H1 (cell line): ENCODE measurements around the gene SLC43A1. TPM values are rescaled to one million over a fixed set of nuclear protein-coding genes. Genes with fewer than 3 reads are reported as not detected.

Experiments
- CTCF ChIA-PET: fragments of 300-600 bp; sonication (Branson Sonifier 250); formaldehyde crosslinking; loops from one replicate; lab custom pipeline; 2021; ENCODE audit not compliant: partially characterized antibody; lab: Charles Lee
- POLR2A ChIA-PET: fragments of 300-600 bp; sonication (Branson Sonifier 250); formaldehyde crosslinking; loops from one replicate; lab custom pipeline; 2021; ENCODE audit warnings: inconsistent platforms; ENCODE audit not compliant: partially characterized antibody; lab: Charles Lee
- DNase-seq, 2 experiments: peaks; one replicate each; pipeline versions ENCODE4 v3.0.0 to v3.0.0-alpha.2; 2010 to 2022; ENCODE audit warnings: low spot score in 2 of 2, low read depth in 1 of 2, mixed read lengths in 1 of 2
- FAIRE-seq: peaks from 2 replicates; lab custom pipeline; 2011; peaks lifted over from hg19 to GRCh38; lab: Jason Lieb, UNC
- H2AFZ ChIP-seq: 2 replicates; pipeline ENCODE4 v1.8.1; 2012; ENCODE audit warnings: low read length, inconsistent platforms
- H2AK5ac ChIP-seq: 2 replicates; pipeline ENCODE4 v1.6.1; 2013; ENCODE audit warnings: low read depth, low read length
- H2BK120ac ChIP-seq: replicated peaks from 2 replicates; pipeline ENCODE3; 2013; ENCODE audit warnings: low read depth, low read length, inconsistent platforms
- H2BK12ac ChIP-seq: 2 replicates; pipeline ENCODE4 v1.6.1; 2013; ENCODE audit warnings: low read depth, low read length
- H2BK15ac ChIP-seq: 2 replicates; pipeline ENCODE4 v1.6.1; 2013; ENCODE audit warnings: low read length
- H2BK20ac ChIP-seq: 2 replicates; pipeline ENCODE4 v1.6.1; 2013; ENCODE audit warnings: low read length
- H2BK5ac ChIP-seq: 2 replicates; pipeline ENCODE4 v1.6.1; 2013; ENCODE audit warnings: low read depth, low read length
- H3K14ac ChIP-seq: 2 replicates; pipeline ENCODE4 v1.6.1; 2013; ENCODE audit warnings: inconsistent platforms; ENCODE audit not compliant: insufficient read length
- H3K18ac ChIP-seq: 2 replicates; pipeline ENCODE4 v1.6.1; 2013; ENCODE audit warnings: low read length; ENCODE audit errors: extremely low read depth
- H3K23ac ChIP-seq: 2 replicates; pipeline ENCODE4 v1.6.1; 2013; ENCODE audit warnings: inconsistent platforms; ENCODE audit not compliant: insufficient read length
- H3K23me2 ChIP-seq: 2 replicates; pipeline ENCODE4 v1.6.1; 2013; ENCODE audit warnings: low read depth, low read length
- H3K27ac ChIP-seq: 2 replicates; pipeline ENCODE4 v1.6.1; 2011; ENCODE audit warnings: low read depth, low read length, inconsistent platforms
- H3K27me3 ChIP-seq, 4 experiments: replicated peaks in 1 of 4; 1 replicate in 1 of 4; 2 replicates in 3 of 4; pipeline versions ENCODE4 v1.6.1 to v1.8.1; 2011 to 2013; ENCODE audit warnings: low read length in 3 of 4, mild to moderate bottlenecking in 3 of 4, inconsistent platforms in 2 of 4, mixed read lengths in 2 of 4, moderate library complexity in 1 of 4; ENCODE audit not compliant: control insufficient read depth in 3 of 4, insufficient read depth in 3 of 4; ENCODE audit errors: extremely low read depth in 1 of 4
- H3K36me3 ChIP-seq, 4 experiments: 2 replicates each; pipeline versions ENCODE4 v1.6.1 to v1.8.1; 2011 to 2013; ENCODE audit warnings: mild to moderate bottlenecking in 4 of 4, low read length in 3 of 4, moderate library complexity in 2 of 4, control low read depth in 1 of 4, inconsistent platforms in 1 of 4; ENCODE audit not compliant: insufficient read depth in 4 of 4, control insufficient read depth in 2 of 4
- H3K4ac ChIP-seq: replicated peaks from 2 replicates; pipeline ENCODE3; 2013; ENCODE audit warnings: low read length, low read depth, mixed read lengths, inconsistent platforms; ENCODE audit not compliant: insufficient read length
- H3K4me1 ChIP-seq, 4 experiments: replicated peaks in 1 of 4; 1 replicate in 1 of 4; 2 replicates in 3 of 4; pipeline versions ENCODE4 v1.6.1 to v1.8.1; 2011 to 2013; ENCODE audit warnings: low read length in 3 of 4, inconsistent platforms in 2 of 4, mixed read lengths in 1 of 4; ENCODE audit not compliant: insufficient read depth in 4 of 4, control insufficient read depth in 3 of 4
- H3K4me2 ChIP-seq, 2 experiments: 2 replicates each; pipeline versions ENCODE4 v1.6.1 to v1.8.1; 2011 to 2013; ENCODE audit warnings: low read depth in 2 of 2, low read length in 2 of 2, control low read depth in 1 of 2, inconsistent platforms in 1 of 2, mild to moderate bottlenecking in 1 of 2; ENCODE audit not compliant: insufficient read depth in 1 of 2
- H3K4me3 ChIP-seq, 4 experiments: fragments of 200-600, 300-600 bp in 1 of 4; sonication (generic), shearing (Covaris generic), sonication (Bioruptor Twin) in 1 of 4; 2 replicates each; pipeline versions ENCODE4 v1.5.1 to v1.8.1; 2011 to 2016; ENCODE audit warnings: low read length in 4 of 4, low read depth in 3 of 4, control low read depth in 2 of 4, inconsistent platforms in 2 of 4, mild to moderate bottlenecking in 2 of 4, mixed read lengths in 1 of 4, moderate library complexity in 1 of 4; ENCODE audit not compliant: insufficient read depth in 2 of 4; ENCODE audit errors: extremely low read depth in 1 of 4
- H3K56ac ChIP-seq: replicated peaks from 2 replicates; pipeline ENCODE3; 2013; ENCODE audit warnings: low read depth, mild to moderate bottlenecking, mixed read lengths, low read length, inconsistent platforms; ENCODE audit not compliant: insufficient read length
- H3K79me1 ChIP-seq: 2 replicates; pipeline ENCODE4 v1.6.1; 2013; ENCODE audit warnings: low read depth, low read length, control low read depth
- H3K79me2 ChIP-seq, 2 experiments: 2 replicates each; pipeline versions ENCODE4 v1.6.1 to v1.8.1; 2012 to 2013; ENCODE audit warnings: low read length in 2 of 2, mild to moderate bottlenecking in 2 of 2, inconsistent platforms in 1 of 2; ENCODE audit not compliant: insufficient read depth in 2 of 2, control insufficient read depth in 1 of 2
- H3K9ac ChIP-seq, 4 experiments: replicated peaks in 1 of 4; 1 replicate in 1 of 4; 2 replicates in 3 of 4; pipeline versions ENCODE4 v1.6.1 to v1.8.1; 2011 to 2013; ENCODE audit warnings: low read depth in 3 of 4, low read length in 3 of 4, control low read depth in 2 of 4, mild to moderate bottlenecking in 2 of 4, moderate library complexity in 2 of 4, inconsistent platforms in 1 of 4; ENCODE audit errors: extremely low read depth in 1 of 4
- H3K9me3 ChIP-seq, 2 experiments: 2 replicates each; pipeline versions ENCODE4 v1.6.1 to v1.8.1; 2012 to 2013; ENCODE audit warnings: mild to moderate bottlenecking in 2 of 2, moderate library complexity in 2 of 2, control low read depth in 1 of 2, inconsistent platforms in 1 of 2, low read depth in 1 of 2, low read length in 1 of 2, mixed read lengths in 1 of 2; ENCODE audit not compliant: insufficient read depth in 2 of 2
- H4K20me1 ChIP-seq, 2 experiments: replicated peaks in 1 of 2; 2 replicates each; pipeline versions ENCODE3 to v1.8.1; 2011 to 2013; ENCODE audit warnings: inconsistent platforms in 2 of 2, low read length in 2 of 2, mild to moderate bottlenecking in 1 of 2; ENCODE audit not compliant: insufficient read depth in 2 of 2, control insufficient read depth in 1 of 2
- H4K5ac ChIP-seq: 2 replicates; pipeline ENCODE4 v1.6.1; 2013; ENCODE audit warnings: low read length, low read depth, mixed read lengths, inconsistent platforms; ENCODE audit not compliant: insufficient read length
- H4K8ac ChIP-seq: 2 replicates; pipeline ENCODE4 v1.8.0; 2013; ENCODE audit warnings: mild to moderate bottlenecking, moderate library complexity, low read length, inconsistent platforms; ENCODE audit not compliant: insufficient read depth; ENCODE audit errors: extremely low read depth
- H4K91ac ChIP-seq: replicated peaks from 2 replicates; pipeline ENCODE3; 2013; ENCODE audit warnings: low read length, mixed read lengths, inconsistent platforms; ENCODE audit not compliant: insufficient read length
- BCL11A ChIP-seq, 2 experiments: IDR thresholded peaks; one replicate each; pipeline ENCODE4 v1.6.1; 2011; ENCODE audit warnings: low read depth in 2 of 2, low read length in 2 of 2, mild to moderate bottlenecking in 2 of 2
- CHD1 ChIP-seq: IDR thresholded peaks from 2 replicates; pipeline ENCODE4 v1.6.1; 2012; ENCODE audit warnings: low read depth, low read length, improper control_type of control experiment
- E2F6 ChIP-seq: IDR thresholded peaks from 2 replicates; pipeline ENCODE4 v1.6.1; 2012; ENCODE audit warnings: inconsistent platforms
- EGR1 ChIP-seq: IDR thresholded peaks from 2 replicates; pipeline ENCODE4 v1.6.1; 2011; ENCODE audit warnings: low read depth, low read length, borderline replicate concordance
- PHF8 ChIP-seq: fragments of 200-600 bp; sonication (generic); conservative IDR thresholded peaks from 2 replicates; pipeline ENCODE4 v1.7.1; 2012; ENCODE audit warnings: low read depth, mild to moderate bottlenecking, inconsistent platforms, low read length, moderate library complexity
- POLR2A ChIP-seq, 2 experiments: IDR thresholded peaks; 1 replicate in 1 of 2; 2 replicates in 1 of 2; pipeline ENCODE4 v1.6.1; 2011; ENCODE audit warnings: low read depth in 2 of 2, low read length in 2 of 2, mild to moderate bottlenecking in 2 of 2; ENCODE audit errors: control extremely low read depth in 1 of 2
- SAP30 ChIP-seq: fragments of 300-600 bp; sonication (generic); IDR thresholded peaks from 2 replicates; pipeline ENCODE4 v1.7.1; 2012; ENCODE audit warnings: low read length, moderate library complexity, mild to moderate bottlenecking, inconsistent platforms; ENCODE audit not compliant: insufficient read depth, insufficient replicate concordance
- SP4 ChIP-seq: IDR thresholded peaks from 2 replicates; pipeline ENCODE4 v1.6.1; 2012; ENCODE audit warnings: low read length, inconsistent platforms
- WGBS, 2 experiments: shearing (Covaris generic) in 1 of 2; methylation state at CpG; one replicate each; pipeline versions ENCODE4 v1.1.6 to v1.1.7; 2013 to 2015; ENCODE audit warnings: low lambda C conversion rate in 2 of 2, mixed read lengths in 2 of 2, inconsistent platforms in 1 of 2, low coverage in 1 of 2, missing lambda C conversion rate in 1 of 2; ENCODE audit not compliant: insufficient replicate concordance in 2 of 2, insufficient coverage in 1 of 2, insufficient read length in 1 of 2; ENCODE audit errors: extremely low coverage in 1 of 2, missing lambda C conversion rate in 1 of 2; 5-methylcytosine and 5-hydroxymethylcytosine counted together
- polyA plus RNA-seq, 7 experiments: library from polyadenylated mRNA; depleted of rRNA in 3 of 7; stranded (reverse) in 5 of 7; unstranded in 2 of 7; fragments of >200 nt in 5 of 7; fragments of 200-250 nt in 2 of 7; gene quantifications; 1 replicate in 5 of 7; 2 replicates in 1 of 7; 4 replicates in 1 of 7; pipeline versions ENCODE4 v1.2.1 to v1.2.3, GENCODE V29; 2011 to 2013; ENCODE audit warnings: missing spikeins in 2 of 7, mixed read lengths in 2 of 7
- total RNA-seq: library from RNA; stranded (reverse); fragmentation: NEBNext Ultra II Directional; extraction: Animal tissue kit (Norgen Biotek cat#: 25700); gene quantifications from 2 replicates; pipeline ENCODE4 v1.2.1, GENCODE V29; 2021
- TF ChIP-seq, protein P1 (sequence below), 3 experiments: IDR thresholded peaks; 1 replicate in 2 of 3; 2 replicates in 1 of 3; pipeline versions ENCODE4 v1.5.1 to v1.6.1; 2011; ENCODE audit warnings: low read length in 3 of 3, mild to moderate bottlenecking in 3 of 3, inconsistent platforms in 2 of 3, low read depth in 1 of 3, moderate library complexity in 1 of 3; ENCODE audit not compliant: insufficient read depth in 1 of 3; ENCODE audit errors: control extremely low read depth in 1 of 3

Gene SLC43A1
- total and polyA plus RNA-seq, 2 of the 8 experiments (the other 6 are each of a cell fraction or from before 2014, with no cell fraction given), result 34.5 to 58.0 TPM

GRCh38 chr11:57487920-57488659 lies 27.4 kb downstream of the SLC43A1 start:
- ChIA-PET POLR2A (interaction anchor here (0.9 to 9.7 kb wide), 7 partner anchors 8 to 158 kb away, joined by 3 to 90 read pairs (median 3); partner anchors contain the start of gene UBE2L6), CTCF (interaction anchor here (0.6 to 33.7 kb wide), 13 partner anchors 7 to 162 kb away, joined by 3 to 1146 read pairs (median 4); partner anchors contain the start of genes RTN4RL2, SLC43A1, SMTNL1 and TIMM10)
- H4K20me1 ChIP-seq, result peaks cover 0 to 2% of the 10 kb centered on the region in 2 experiments
- 96% methylated on average over 6 of the region's 6 CpGs; no CpG with 5 or more reads in 1 of the 2 experiments for WGBS, 2 experiments
- H3K4ac ChIP-seq, result no peak overlapping the region
- no peak overlapping the region for H3K9ac ChIP-seq
- peaks cover 0 to 7% (median 2%) of the 10 kb centered on the region in 4 experiments; a peak in 5 of 7 replicates for H3K4me1 ChIP-seq
- no peak overlapping the region for H4K8ac ChIP-seq
- H2AFZ ChIP-seq, result no peak overlapping the region
- H3K79me2 ChIP-seq, result no peaks in the 10 kb centered on the region
- no peaks in the 10 kb centered on the region for H3K9me3 ChIP-seq
- H3K27ac ChIP-seq, result no peak overlapping the region
- no peaks in the 10 kb centered on the region for H3K79me1 ChIP-seq
- no peak for DNase-seq
- no peak overlapping the region for H2BK120ac ChIP-seq
- H2BK12ac ChIP-seq, result no peak overlapping the region
- H3K14ac ChIP-seq, result no peak overlapping the region
- H4K5ac ChIP-seq, result no peak overlapping the region
- H2AK5ac ChIP-seq, result no peak overlapping the region
- H3K18ac ChIP-seq, result no peak overlapping the region
- H2BK20ac ChIP-seq, result no peak overlapping the region
- no peak overlapping the region for H2BK15ac ChIP-seq
- H3K36me3 ChIP-seq, result peaks cover 0 to 9% (median 1%) of the 10 kb centered on the region in 4 experiments; a peak in 3 of 8 replicates
- no peak overlapping the region for H3K23ac ChIP-seq
- H3K56ac ChIP-seq, result no peak overlapping the region
- no peak overlapping the region for H3K4me3 ChIP-seq
- H3K4me2 ChIP-seq, result no peak overlapping the region
- no peak overlapping the region for H4K91ac ChIP-seq
- no peaks in the 10 kb centered on the region for H3K23me2 ChIP-seq
- FAIRE-seq, result no peak
- H2BK5ac ChIP-seq, result no peak overlapping the region
- H3K27me3 ChIP-seq, result no peaks in the 10 kb centered on the region; a peak in 3 of 7 replicates
- TF ChIP-seq SP4 (no peak), POLR2A (IDR thresholded peaks at IDR 0.05; ENCODE audit: control extremely low read depth in 1 of 2, low read depth in 2 of 2, low read length in 2 of 2) (no peak), PHF8 (no peak), CHD1 (no peak), EGR1 (no peak), E2F6 (no peak), SAP30 (no peak), BCL11A (IDR thresholded peaks at IDR 0.05; ENCODE audit: low read depth in 2 of 2, low read length in 2 of 2) (no peak)
- TF ChIP-seq, protein P1, sequence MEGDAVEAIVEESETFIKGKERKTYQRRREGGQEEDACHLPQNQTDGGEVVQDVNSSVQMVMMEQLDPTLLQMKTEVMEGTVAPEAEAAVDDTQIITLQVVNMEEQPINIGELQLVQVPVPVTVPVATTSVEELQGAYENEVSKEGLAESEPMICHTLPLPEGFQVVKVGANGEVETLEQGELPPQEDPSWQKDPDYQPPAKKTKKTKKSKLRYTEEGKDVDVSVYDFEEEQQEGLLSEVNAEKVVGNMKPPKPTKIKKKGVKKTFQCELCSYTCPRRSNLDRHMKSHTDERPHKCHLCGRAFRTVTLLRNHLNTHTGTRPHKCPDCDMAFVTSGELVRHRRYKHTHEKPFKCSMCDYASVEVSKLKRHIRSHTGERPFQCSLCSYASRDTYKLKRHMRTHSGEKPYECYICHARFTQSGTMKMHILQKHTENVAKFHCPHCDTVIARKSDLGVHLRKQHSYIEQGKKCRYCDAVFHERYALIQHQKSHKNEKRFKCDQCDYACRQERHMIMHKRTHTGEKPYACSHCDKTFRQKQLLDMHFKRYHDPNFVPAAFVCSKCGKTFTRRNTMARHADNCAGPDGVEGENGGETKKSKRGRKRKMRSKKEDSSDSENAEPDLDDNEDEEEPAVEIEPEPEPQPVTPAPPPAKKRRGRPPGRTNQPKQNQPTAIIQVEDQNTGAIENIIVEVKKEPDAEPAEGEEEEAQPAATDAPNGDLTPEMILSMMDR (IDR thresholded peaks at IDR 0.05; ENCODE audit: control extremely low read depth in 1 of 3, insufficient read depth in 1 of 3, low read depth in 1 of 3, low read length in 3 of 3), result no peak
